GM18858 (cell line): ENCODE results near the gene PKIG.

Experiments
- ATAC-seq: cut with Tn5 transposase; IDR thresholded peaks from one replicate; pipeline ENCODE4 v1.9.1; 2021; ENCODE audit not compliant: unreplicated experiment

Gene PKIG

DNA sequence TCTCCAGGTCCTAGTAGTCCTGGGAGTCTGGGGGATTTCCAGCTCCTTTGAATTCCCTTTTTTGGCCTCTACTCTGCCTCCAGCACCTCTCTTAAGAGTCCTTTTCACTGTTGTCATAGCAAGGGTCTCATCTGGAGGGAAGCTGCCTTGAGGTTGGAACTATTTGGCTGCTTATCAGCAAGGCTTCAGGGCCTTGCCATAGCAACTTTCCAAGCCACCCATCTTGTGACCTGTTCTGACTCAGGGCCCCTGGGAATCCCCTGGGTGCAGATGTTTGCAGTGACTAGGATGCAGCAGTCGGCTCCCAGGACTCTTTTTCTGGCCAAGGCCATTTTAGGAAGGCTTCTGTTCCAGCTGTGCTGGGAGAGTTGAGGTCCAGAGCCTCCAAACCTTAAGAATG lies 12.4 kb downstream of the PKIG start:
- peak; percentile 42 for ATAC-seq

DNA sequence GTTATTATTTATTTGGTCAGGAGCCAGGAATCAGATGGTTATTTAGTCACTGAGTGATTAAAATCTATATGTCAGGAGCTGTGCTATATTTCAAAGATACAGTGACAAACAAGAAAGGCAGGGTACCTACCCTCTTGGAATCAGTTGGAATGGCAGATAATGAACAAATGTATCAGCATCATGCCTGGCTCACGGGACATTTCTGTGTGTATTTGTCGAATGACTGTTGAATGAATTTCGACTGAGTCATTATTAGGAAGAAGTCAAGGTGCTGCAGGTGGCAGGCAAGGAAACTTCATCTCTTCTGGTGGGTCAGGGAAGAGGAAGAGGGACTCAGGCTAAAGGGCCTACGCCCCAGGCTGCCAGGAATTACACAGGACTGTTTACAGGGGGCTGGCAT lies 13.6 kb downstream of the PKIG start:
- no peak for ATAC-seq

DNA sequence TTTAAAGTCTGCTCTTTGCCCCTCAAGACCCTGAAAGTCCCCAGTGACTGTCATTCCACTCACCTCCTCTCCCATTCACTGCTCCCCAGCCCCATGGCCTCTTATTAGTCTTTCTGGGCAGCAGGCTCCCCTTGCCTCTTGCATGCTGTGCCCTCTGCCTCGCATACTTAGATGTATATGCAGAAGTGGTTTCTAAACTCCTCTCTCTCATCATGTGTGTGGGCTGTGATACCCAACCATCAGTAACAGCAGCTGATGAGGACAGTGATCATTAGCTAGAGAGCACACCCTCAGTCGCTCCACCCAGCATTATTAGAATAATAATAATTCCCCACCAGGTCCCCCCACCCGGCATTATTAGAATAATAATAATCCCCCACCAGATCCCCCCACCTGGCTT lies 14.5 kb downstream of the PKIG start:
- ATAC-seq = no peak

DNA sequence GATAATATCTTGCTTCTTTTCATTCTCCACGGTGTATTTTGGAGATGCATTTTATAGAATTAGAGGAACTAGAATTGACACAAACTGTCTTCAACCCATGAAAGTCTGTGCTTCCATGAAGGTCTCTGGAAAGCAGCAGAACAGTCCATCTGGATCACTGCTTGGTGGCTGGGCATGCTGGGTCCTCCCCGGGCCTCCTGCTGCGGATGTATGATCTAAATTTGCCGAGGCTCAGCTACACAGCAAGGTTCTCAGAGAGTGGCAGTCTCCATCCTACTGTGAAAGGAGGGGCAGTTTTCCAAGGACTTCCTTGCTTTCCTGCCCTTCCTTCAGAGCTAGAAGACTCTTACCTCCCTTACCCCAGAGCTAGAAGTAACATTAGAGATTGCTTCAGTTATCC lies 15.1 kb downstream of the PKIG start:
- ATAC-seq = no peak

DNA sequence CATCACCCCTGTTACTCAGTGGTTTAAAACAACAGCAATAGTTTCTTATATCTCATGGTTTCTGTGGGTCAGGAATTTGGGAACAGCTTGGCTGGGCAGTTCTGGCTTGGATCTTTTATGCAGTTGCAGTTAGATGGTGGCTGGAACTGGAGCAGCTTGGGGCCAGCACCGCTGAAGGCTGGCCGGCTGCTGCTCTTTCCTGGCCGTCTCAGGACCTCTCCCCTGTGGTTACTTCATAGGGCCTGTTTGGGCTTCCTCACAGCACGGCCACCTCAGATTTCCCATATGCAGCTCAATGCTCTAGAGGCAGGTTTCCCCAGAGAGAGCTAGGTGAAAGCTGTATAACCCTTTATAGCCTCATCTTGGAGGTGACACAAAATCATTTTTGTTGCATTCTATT lies 15.6 kb downstream of the PKIG start:
- ATAC-seq = no peak

DNA sequence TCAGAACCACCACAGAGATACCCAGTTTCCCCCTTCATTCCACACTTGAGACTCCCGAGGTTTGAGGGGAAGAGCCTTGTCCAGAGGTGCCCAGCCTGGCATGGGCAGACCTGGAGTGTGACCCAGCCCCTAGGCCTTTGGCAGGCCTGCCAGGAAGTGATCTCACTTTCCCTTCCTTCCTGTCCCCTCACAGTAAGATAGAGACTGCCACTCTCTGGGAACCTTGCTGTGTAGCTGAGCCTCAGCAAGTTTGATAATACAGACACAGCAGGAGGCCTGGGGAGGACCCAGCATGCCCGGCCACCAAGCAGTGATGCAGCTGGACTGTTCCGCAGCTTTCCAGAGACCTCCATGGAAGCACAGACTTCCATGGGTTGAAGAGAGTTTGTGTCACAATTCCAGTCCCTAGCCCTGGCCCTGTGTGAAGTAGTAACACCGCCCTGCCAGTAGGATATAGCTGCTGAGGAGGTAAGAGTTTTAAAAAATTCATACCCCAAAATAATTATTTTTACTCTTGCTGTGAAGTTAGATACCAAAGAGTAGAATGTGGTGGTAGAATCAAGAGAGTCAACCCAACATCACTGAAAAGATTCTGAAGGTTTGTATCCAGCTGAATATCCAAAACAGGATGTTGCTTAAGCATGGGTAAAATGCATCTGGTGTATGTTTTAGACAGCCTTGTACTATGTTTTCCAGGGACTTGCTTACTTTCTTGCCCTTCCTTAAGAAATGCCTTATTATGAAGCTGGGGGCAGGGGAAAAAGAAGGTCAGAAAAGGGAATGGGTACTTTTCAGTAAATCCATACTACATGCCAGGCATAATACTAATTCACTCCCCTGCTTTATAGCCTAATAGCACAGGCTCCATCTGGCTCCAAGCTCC lies 16.3 kb downstream of the PKIG start:
- no peak for ATAC-seq

DNA sequence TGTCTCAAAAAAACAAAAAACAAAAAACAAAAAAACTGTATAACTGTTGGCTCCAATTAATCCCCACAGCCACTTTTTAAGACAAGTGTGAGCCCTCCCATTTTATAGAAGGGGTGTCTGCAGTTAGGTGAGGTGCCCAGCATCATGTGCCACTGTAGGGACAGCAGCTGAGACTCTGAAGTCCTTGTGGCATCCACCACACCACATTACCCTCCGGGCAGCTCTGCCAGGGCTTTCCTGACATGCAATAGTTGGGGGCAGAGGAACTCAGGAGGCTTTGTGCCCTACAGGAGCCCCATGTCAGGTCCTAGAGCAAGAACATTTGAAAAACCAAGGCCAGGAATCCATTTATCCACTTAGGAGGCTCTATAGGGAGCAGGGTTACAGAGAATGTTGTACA lies 17.3 kb downstream of the PKIG start:
- no peak for ATAC-seq

DNA sequence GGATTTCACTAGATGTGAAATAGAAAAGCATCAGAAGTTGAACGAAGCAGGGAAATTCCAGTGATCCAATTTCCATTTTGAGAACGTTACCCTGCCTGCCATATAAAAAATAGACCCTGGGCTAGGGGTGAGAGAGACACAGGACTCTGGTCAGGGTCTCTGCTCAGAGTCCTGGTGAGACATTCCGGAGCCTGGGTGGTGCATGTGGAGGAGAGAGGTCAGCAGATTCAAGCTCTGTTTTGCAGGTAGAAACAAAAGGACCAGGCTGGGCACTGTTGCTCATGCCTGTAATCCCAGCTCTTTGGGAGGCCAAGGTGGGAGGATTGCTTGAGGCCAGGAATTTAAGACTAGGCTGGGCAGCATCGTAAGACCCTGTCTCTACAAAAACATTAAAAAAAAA lies 17.9 kb downstream of the PKIG start:
- ATAC-seq = no peak

DNA sequence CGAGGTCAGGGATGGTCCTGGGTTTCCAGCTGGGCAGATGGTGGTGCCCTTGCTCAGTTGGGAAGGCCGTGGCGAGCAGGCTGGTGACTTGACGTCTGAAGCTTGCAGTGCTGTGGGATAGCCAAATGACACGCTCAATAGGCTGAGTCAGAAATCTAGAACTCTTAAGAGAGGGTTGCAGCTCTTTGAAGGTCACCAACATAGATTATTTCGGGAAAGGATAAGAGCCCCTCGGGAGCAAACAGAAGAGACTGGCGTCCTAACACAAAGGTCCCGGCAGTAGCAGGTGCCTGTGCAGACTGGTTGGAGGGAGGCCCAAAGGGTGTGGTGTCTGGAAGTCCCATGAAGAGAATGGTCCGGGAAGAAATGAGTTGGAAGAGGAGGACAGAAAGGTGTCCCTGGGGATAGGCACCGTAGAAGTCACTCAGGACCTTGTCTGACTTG lies 18.4 kb downstream of the PKIG start:
- no peak for ATAC-seq

DNA sequence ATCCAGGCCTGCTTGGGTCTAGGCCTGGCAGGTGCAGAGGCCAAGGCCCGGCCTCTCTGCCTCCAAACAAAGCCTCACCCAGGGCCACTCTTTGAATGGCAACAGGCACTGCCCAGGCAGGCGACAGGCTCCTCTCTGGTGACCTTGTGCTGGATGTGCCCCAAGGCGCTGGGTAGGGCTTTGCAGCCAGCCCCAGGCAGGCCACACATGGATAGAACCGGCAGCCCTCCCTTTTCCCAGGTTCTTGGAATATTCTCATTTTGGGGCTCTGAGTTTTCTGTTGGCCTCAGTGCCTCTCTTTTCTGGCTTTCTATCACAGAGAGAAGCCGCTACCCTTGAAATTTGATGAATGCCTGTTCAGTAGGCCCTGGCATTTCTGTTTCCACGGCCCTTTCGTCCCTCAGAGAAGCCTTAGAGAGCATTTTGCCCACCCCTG lies 18.9 kb downstream of the PKIG start:
- ATAC-seq = no peak

DNA sequence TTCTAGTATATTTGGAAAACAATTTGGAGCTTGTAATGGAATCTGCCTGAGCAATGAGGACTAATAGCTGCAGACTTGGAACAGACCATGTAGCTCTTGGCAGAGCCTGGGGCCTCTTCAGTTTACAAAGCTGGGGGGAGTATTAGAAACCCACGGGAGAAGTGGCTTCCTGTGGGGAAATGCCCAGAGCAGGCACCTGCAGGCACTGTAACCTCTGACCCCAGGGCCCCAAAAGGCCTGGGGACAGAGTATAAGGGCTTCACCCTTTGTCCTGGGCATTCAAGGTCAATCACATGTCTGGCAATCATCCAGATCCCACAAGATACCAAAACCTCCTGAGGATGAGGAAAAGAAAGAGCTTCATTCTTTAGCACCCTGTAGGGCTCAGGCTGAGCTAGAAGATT lies 19.4 kb downstream of the PKIG start:
- no peak for ATAC-seq

DNA sequence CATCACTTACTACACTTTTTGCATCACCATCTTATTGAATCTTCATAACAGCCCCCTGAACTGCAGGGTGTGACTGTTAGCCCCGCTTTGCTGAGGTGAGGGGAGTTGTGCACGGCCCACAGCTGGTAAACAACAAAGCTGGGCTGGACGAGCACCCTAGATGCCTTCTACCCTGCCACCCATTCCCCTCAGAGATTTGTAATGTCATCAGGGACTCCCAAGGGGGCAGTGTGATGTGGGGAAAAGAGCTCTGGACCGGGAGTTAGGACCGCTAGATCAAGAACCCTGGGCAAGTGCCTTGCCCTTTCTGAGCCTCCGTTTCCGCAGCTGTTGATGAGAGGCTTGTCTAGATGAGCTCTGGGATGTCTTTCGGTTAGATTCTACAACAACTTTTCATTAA lies 20.9 kb downstream of the PKIG start:
- ATAC-seq = no peak

DNA sequence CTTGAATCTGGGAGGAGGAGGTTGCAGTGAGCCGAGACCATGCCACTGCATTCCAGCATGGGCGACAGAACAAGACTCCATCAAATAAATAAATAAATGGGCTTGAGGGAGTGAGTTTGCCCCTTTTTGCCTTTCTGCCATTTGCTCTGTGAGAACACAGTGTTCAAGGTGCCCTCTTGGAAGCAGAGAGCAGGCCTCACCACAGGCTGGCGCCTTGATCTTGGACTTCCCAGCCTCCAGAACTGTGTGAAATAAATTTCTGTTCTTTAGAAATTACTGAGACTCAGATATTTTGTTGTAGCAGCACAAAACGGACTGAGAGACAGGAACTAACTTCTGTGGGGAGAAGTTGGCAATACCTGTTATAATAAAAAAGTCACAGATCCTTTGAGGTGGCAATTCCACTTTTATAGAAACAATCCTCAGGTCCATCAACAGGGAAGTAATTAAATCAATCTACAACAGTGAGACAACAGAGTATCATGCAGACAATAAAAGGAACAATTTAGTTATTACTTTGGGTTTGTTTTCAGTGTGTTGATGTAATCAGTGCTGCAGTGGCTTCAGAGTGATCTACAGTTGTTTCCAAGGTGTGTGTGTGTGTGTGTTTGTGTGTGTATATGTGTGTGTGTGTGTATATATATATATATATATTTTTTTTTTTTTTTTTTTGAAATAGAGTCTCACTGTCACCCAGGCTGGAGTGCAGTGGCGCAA lies 24.5 kb downstream of the PKIG start:
- ATAC-seq = no peak

DNA sequence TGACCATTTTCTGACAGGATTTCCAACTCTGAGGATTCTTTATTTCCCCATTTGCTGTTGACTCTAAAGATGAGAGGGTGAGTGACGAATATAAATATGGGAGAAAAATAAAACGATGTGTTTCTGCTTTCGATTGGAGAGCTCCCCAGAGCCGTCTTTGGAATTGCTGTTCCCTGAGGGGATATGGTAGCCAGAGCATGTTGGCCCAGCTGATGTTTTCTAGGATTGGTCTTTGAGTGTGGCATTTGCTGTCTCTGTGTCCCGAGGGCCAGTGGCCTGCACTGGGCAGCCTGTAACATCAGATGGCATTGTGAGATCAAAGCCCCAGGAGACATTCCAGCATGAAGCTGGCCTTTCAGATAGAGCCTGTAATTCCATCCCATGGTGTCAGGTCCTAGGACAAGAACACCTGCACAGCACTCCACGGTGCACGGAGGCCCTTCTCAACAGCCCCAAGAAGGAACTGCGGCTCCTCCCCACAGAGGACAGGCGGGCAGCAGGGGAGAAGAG lies 26.7 kb downstream of the PKIG start:
- ATAC-seq = no peak

DNA sequence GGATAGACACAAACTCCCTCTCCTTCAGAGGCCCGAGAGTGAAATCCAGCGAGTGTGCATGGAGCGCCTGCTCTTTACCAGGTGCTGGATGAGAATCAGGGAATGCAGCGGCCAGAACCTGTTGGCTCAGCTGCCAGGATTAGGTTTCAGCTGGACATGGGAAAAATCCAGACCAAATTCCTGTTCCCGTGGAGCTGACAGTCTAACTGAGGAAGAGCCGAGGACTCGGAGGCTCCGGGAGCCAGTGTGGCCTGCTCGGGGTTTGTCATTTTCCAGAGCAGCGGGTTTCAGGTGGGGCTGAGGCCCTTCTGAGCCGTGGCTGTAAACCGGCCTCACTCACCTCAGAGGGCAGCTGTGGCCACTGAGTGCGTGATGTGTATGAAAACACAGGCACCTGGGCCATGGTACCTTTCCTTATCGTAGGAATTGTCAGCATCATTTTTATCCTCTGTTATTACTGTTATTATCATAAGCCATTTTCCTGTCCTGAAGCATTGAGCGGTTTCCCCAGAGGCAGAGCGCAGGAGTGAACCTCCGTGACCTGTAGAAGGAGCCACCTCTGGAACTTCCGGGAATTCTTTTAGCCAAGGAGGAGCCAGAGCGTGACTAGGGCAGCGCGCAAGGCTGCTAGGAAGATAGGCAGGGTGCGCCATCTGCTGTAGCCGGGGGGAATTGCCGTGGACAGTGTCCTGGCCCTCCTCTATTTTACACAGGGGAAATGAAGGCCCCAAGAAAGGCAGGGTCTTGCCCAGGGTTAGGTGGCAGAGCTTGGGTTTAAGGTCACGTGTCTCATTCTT lies 27.3 kb downstream of the PKIG start:
- ATAC-seq = peak; percentile 65

DNA sequence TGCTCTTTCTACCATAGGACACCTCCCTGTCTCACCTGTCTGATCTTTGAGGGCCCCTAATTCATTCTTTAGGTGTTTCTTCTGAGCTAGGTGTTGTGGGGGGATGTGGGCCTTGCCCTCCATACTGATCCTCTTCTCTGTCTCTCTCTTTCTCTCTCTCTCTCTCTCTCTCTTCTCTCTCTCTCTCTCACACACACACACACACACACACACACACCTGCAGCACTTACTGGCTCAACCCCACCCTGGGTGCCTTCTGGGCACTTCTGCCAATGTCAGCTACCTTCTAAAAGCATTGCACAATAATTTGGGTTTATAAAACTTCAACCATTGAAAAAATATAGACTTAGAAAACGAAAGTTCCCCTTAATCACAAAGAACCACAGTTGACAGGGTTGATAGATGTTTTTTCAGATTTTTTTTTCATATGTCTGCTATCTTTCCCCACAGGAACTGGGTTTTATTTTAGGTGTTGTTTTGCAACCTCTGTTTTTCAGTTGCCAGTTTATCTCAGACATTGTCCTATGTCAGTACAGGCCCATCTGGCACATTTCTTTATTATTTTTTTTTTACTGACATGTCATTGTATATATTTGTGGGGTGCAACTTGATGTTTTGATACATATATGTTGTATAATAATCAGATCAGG lies 28.1 kb downstream of the PKIG start:
- ATAC-seq = no peak

DNA sequence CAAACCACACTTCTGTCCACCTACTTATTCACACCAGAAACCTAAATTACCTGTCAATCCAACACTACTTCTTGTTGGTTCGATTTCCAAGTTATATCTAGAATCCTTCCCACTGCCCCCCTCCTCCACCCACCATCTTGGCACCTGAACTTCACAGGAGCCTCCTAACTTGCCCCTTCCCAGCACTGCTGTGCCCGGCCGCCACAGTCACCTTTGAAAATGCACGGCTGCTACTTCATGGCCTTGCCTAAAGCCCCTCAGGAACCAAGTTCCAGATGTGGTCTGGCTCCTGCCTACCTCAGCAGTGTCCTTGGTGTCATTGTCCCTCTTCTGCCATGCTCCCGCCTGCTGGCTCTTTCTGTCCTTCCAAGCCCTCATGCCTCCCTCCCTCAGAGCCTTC lies 31.2 kb downstream of the PKIG start:
- no peak for ATAC-seq

DNA sequence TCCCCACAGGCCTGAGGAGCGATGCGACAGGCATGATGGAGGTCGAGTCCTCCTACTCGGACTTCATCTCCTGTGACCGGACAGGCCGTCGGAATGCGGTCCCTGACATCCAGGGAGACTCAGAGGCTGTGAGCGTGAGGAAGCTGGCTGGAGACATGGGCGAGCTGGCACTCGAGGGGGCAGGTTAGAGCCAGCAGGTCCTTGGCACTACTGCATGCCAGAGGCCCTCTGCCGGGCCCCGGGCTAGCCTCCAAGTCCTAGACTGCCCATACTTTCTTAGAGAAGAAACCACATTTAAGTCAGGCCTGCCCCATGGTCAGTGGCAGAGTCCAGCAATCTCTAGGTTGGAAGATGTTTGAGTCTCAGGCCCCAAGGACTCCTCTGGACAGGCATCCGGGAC lies 32.1 kb downstream of the PKIG start:
- ATAC-seq = no peak

DNA sequence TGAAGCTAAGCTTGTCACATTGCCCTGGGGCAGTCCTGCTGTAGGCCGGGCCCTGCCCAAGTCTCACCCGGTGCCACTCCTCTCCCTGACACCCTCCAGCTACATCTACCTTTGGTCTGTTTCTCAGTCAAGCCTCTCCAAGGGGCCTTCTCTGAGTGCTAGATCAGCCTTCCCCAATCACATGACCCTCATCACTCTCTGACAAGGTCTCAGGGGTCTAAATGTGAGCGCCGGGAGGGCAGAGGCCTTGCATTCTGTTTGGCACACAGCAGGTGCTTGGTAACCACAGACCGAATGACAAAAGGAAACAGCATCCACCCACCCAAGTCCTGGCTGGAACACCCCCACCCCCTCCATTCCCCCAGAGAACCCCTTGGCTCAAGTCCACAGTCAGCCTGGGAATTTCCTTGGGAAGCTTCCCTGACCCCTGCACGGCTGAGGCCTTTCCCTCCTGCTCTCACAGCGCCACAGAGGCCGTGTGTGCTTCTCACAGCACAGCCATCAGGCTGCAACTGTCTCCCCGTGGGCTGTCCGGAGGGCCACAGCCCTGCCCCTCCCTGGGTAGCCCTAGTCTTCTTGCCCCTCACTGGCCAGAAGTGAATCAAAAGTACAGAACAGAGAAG lies 32.9 kb downstream of the PKIG start:
- ATAC-seq = no peak

DNA sequence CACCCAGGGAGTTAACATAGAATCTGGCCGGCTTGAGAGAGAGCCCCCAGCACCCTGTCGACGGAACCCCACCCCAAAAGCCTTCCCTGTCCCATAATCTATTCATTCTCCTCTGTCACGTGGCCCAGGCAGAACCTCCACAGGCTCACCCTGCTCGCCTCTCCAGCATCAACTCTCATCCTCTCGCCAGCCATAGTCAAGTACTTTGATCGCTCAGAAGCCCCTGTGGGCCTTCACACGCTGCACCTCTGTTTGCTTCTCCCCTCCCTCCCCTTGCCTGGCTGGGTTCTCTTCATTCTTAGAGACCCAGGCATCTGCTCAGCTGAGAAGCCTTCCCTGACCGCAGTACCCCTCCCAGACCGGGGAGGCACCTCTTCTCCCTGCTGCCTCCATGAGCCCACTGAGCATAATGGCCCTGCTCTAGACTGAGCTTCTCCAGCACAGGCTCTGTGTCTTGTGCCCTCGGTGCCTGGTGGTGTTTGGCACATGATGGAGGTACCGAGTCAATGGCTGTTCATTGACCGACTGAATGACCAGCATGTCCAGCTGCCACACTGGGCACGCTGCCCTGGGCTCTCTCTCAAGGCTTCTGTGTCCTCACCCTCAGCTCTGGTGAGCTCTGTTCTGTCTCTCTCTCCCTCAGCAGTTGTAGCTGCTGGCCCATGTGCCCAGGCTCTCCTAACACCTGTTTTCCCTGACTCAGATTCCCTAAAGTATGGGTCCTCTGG lies 33.7 kb downstream of the PKIG start:
- ATAC-seq = no peak
